Keratinocyte (primary cell): ENCODE data around the gene RCAN2. TPM values are rescaled to one million over a fixed set of nuclear protein-coding genes. Genes with fewer than 3 reads are reported as not detected.

ENCODE experiments used
- DNase-seq: peaks from one replicate; pipeline ENCODE4 v3.0.0-alpha.2; 2011; ENCODE audit warnings: low read depth, missing footprints, low spot score
- FAIRE-seq: peaks from 2 replicates; lab custom pipeline; 2011; peaks lifted over from hg19 to GRCh38; lab: Jason Lieb, UNC
- H2AFZ ChIP-seq: 2 replicates; pipeline ENCODE4 v1.6.0; 2012; ENCODE audit warnings: low read length, control low read depth, inconsistent platforms; ENCODE audit not compliant: control insufficient read depth
- H3K27ac ChIP-seq: 2 replicates; pipeline ENCODE4 v1.5.1; 2011; ENCODE audit warnings: low read length; ENCODE audit not compliant: control insufficient read depth, insufficient read depth
- H3K27me3 ChIP-seq: 3 replicates; pipeline ENCODE4 v1.6.0; 2011; ENCODE audit warnings: low read length; ENCODE audit not compliant: control insufficient read depth, insufficient read depth; ENCODE audit errors: extremely low read depth
- H3K36me3 ChIP-seq, 2 experiments: 2 replicates in 1 of 2; 3 replicates in 1 of 2; pipeline ENCODE4 v1.5.1; 2011; ENCODE audit warnings: low read length in 2 of 2, mild to moderate bottlenecking in 1 of 2; ENCODE audit not compliant: control insufficient read depth in 2 of 2, insufficient read depth in 2 of 2; ENCODE audit errors: extremely low read depth in 1 of 2
- H3K4me1 ChIP-seq: 3 replicates; pipeline ENCODE4 v1.5.1; 2011; ENCODE audit warnings: low read length; ENCODE audit not compliant: control insufficient read depth, insufficient read depth; ENCODE audit errors: extremely low read depth
- H3K4me2 ChIP-seq: 3 replicates; pipeline ENCODE4 v1.6.0; 2011; ENCODE audit warnings: low read depth, low read length; ENCODE audit not compliant: control insufficient read depth, insufficient read depth; ENCODE audit errors: extremely low read depth
- H3K4me3 ChIP-seq, 3 experiments: fragments of 200-600 bp in 1 of 3; sonication (generic) in 1 of 3; 2 replicates in 2 of 3; 3 replicates in 1 of 3; pipeline ENCODE4 v1.5.1; 2011 to 2016; ENCODE audit warnings: low read length in 3 of 3, mild to moderate bottlenecking in 3 of 3, control low read depth in 2 of 3, inconsistent platforms in 1 of 3, low read depth in 1 of 3, mixed read lengths in 1 of 3, mixed run types in 1 of 3, moderate library complexity in 1 of 3; ENCODE audit not compliant: control insufficient read depth in 2 of 3, insufficient read depth in 2 of 3; ENCODE audit errors: extremely low read depth in 1 of 3
- H3K79me2 ChIP-seq: 2 replicates; pipeline ENCODE4 v1.6.0; 2012; ENCODE audit warnings: low read length; ENCODE audit not compliant: control insufficient read depth, insufficient read depth
- H3K9ac ChIP-seq: 3 replicates; pipeline ENCODE4 v1.6.0; 2011; ENCODE audit warnings: low read length; ENCODE audit not compliant: control insufficient read depth, insufficient read depth; ENCODE audit errors: extremely low read depth
- H3K9me1 ChIP-seq: 3 replicates; pipeline ENCODE4 v1.6.0; 2011; ENCODE audit warnings: low read length; ENCODE audit not compliant: control insufficient read depth, insufficient read depth; ENCODE audit errors: extremely low read depth
- H3K9me3 ChIP-seq: 2 replicates; pipeline ENCODE4 v1.5.1; 2012; ENCODE audit warnings: low read depth, low read length; ENCODE audit not compliant: control insufficient read depth
- H4K20me1 ChIP-seq: 3 replicates; pipeline ENCODE4 v1.6.0; 2011; ENCODE audit warnings: low read length; ENCODE audit not compliant: control insufficient read depth, insufficient read depth; ENCODE audit errors: extremely low read depth
- EZH2 ChIP-seq: IDR thresholded peaks from one replicate; pipeline ENCODE4 v1.6.1; 2012; ENCODE audit warnings: inconsistent platforms, mild to moderate bottlenecking, low read length, moderate library complexity
- dilution Hi-C: fragments of 300-500 bp; cut with MboI; formaldehyde crosslinking; loops from one replicate; pipeline ENCODE4 v1.7.0; 2020; ENCODE audit warnings: low sequenced_read_pairs; ENCODE audit not compliant: extremely low pct_ligation_motif_present
- polyA plus RNA-seq, 5 experiments: library from polyadenylated mRNA; depleted of rRNA in 3 of 5; stranded (reverse) in 3 of 5; stranded (forward) in 1 of 5; unstranded in 1 of 5; fragments of >200 nt; gene quantifications; 1 replicate in 1 of 5; 2 replicates in 3 of 5; 3 replicates in 1 of 5; pipeline versions ENCODE4 v1.2.1 to v1.2.3, GENCODE V29; 2011 to 2012; ENCODE audit warnings: missing spikeins in 2 of 5, low read depth in 1 of 5, low replicate concordance in 1 of 5
- TF ChIP-seq, protein P1 (sequence below), 3 experiments: IDR thresholded peaks in 1 of 3; conservative IDR thresholded peaks in 1 of 3; optimal IDR thresholded peaks in 1 of 3; 2 replicates in 2 of 3; 3 replicates in 1 of 3; pipeline versions ENCODE3 to v1.5.1; 2011; ENCODE audit warnings: low read length in 3 of 3, mild to moderate bottlenecking in 3 of 3, moderate library complexity in 2 of 3, control low read depth in 1 of 3, inconsistent platforms in 1 of 3; ENCODE audit not compliant: insufficient read depth in 2 of 3; ENCODE audit errors: extremely low read depth in 1 of 3

The RCAN2 gene
- polyA plus RNA-seq, 1 donor (not counting 4 experiments of a cell fraction or from before 2014, with no cell fraction given) = not detected

DNA sequence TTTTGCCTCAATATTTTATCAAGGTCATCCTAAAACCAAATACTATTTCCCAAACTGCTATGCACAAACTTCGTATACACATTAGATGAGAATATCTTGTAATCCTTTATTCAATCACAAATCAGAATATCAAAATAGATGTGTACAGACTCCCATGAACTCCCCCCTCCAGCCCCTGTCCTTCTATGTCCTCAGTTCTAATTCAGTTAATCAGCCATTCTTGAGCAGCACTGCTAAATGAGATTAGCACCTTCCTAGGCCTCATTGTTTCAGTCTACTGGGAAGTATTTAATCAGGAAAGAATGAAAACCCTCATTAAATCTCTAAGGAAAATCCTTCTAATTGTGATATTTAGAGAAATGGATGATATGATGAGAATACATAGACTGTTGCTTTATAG lies 36.6 kb downstream of the RCAN2 start:
- no peak overlapping the region for H3K4me3 ChIP-seq
- H3K9ac ChIP-seq = no peak overlapping the region
- no peaks in the 10 kb centered on the region for H3K9me3 ChIP-seq
- FAIRE-seq = no peak
- no peak for TF ChIP-seq EZH2
- TF ChIP-seq, protein P1, sequence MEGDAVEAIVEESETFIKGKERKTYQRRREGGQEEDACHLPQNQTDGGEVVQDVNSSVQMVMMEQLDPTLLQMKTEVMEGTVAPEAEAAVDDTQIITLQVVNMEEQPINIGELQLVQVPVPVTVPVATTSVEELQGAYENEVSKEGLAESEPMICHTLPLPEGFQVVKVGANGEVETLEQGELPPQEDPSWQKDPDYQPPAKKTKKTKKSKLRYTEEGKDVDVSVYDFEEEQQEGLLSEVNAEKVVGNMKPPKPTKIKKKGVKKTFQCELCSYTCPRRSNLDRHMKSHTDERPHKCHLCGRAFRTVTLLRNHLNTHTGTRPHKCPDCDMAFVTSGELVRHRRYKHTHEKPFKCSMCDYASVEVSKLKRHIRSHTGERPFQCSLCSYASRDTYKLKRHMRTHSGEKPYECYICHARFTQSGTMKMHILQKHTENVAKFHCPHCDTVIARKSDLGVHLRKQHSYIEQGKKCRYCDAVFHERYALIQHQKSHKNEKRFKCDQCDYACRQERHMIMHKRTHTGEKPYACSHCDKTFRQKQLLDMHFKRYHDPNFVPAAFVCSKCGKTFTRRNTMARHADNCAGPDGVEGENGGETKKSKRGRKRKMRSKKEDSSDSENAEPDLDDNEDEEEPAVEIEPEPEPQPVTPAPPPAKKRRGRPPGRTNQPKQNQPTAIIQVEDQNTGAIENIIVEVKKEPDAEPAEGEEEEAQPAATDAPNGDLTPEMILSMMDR (optimal IDR thresholded peaks at IDR 0.05 in 1 of 3, IDR thresholded peaks at IDR 0.05 in 1 of 3, conservative IDR thresholded peaks at IDR 0.05 in 1 of 3; ENCODE audit: extremely low read depth in 1 of 3, insufficient read depth in 2 of 3, low read length in 3 of 3) = no peak
- H3K36me3 ChIP-seq = no peaks in the 10 kb centered on the region
- dilution Hi-C loops = no loop called here
- no peaks in the 10 kb centered on the region for H3K4me1 ChIP-seq
- no peak overlapping the region for H3K27ac ChIP-seq
- no peak for DNase-seq
- H4K20me1 ChIP-seq = no peaks in the 10 kb centered on the region
- H3K9me1 ChIP-seq = no peaks in the 10 kb centered on the region
- H2AFZ ChIP-seq = no peak overlapping the region
- H3K27me3 ChIP-seq = no peaks in the 10 kb centered on the region
- no peak overlapping the region for H3K4me2 ChIP-seq
- no peaks in the 10 kb centered on the region for H3K79me2 ChIP-seq

- no peak overlapping the region for H3K9ac ChIP-seq
- H3K9me1 ChIP-seq = no peaks in the 10 kb centered on the region
- H4K20me1 ChIP-seq = no peaks in the 10 kb centered on the region
- no peak overlapping the region for H3K27ac ChIP-seq
- no peaks in the 10 kb centered on the region for H3K79me2 ChIP-seq
- H3K36me3 ChIP-seq = no peaks in the 10 kb centered on the region
- H3K27me3 ChIP-seq = no peaks in the 10 kb centered on the region
- no peaks in the 10 kb centered on the region for H3K9me3 ChIP-seq
- no peak overlapping the region for H3K4me3 ChIP-seq
- H3K4me1 ChIP-seq = no peaks in the 10 kb centered on the region
- no peak overlapping the region for H2AFZ ChIP-seq
- H3K4me2 ChIP-seq = no peak overlapping the region
- FAIRE-seq (no peak), DNase-seq (no peak)
- TF ChIP-seq, protein P1 (optimal IDR thresholded peaks at IDR 0.05 in 1 of 3, IDR thresholded peaks at IDR 0.05 in 1 of 3, conservative IDR thresholded peaks at IDR 0.05 in 1 of 3; ENCODE audit: extremely low read depth in 1 of 3, insufficient read depth in 2 of 3, low read length in 3 of 3) = no peak
- no peak for TF ChIP-seq EZH2
- dilution Hi-C loops = no loop called here
These were observed 37.4 kb downstream of the RCAN2 start for GRCh38 chr6:46453741-46454316.
